ENCODE measurements around the gene RAB7A.

Gene RAB7A

GRCh38 chr3:128726023-128727016 lies at the start of gene RAB7A:
RAB7A (plus strand) TSS chr3:128726183; CDS start chr3:128795368, 69,185 bp downstream.
- peak; percentile 74 to 99 (median 96) for DNase-seq

GRCh38 chr3:128679338-128679737 lies 46.6 kb upstream of the RAB7A start:
- DNase-seq, result no peak

- DNase-seq, result peak; percentile 53 to 100 (median 97)
Measured at GRCh38 chr3:128680603-128681368, 45.2 kb upstream of the RAB7A start.

- peak in 1 of 56 donors; percentile 39 for DNase-seq
Measured at GRCh38 chr3:128681369-128681829, 44.6 kb upstream of the RAB7A start.

GRCh38 chr3:128683957-128684356 lies 42.0 kb upstream of the RAB7A start:
- DNase-seq, result no peak

DNA sequence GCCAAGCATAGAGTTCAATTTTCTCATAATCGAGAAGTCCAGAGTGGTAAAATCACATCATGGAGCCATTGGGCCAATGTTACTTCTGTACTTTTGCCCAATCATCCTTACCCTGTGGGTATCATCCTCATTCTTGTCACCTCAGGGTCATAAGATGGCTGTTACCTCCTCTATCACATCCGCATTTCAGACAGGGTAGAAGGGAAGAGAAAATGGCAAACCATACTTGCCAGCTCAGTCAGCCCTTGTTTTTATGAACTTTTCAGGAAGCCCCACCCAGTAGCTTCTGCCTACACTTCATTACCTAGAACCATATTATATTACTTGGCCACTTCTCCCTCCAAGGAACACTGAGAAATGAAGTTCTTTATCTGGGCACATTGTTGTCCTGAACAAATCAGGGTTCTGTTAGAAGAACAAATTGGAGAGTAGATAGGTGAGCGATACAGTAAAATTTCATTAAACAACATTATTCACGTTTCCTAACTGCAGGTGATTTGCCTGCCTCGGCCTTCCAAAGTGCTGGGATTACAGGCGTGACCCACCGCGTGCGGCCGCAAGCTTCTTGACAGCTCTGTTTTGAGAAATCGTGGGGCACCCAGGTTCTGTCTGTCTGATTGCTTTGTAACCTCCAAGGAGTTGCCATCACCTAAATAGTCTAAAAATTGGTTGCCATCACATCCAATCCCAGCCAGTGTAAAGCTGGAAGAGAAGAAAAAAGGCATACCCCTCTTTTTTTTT lies 40.8 kb upstream of the RAB7A start:
- DNase-seq, result no peak

GRCh38 chr3:128686465-128686864 lies 39.5 kb upstream of the RAB7A start:
- no peak for DNase-seq

DNA sequence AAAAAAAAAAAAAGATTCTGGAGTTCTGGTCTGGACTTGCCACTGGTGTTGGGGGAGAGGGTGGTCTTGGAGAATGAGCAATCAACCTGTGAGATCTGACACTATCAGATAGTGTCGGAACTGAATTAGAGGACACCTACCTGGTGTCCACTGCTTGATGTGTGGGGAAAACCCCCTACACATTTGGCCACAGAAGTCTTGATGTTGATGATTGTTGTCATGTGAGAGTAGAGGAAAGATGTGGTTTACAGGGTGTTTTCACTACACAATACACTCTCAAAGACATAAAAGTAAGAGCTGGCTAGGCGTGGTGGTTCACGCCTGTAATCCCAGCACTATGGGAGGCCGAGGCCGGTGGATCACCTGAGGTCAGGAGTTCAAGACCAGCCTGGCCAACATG lies 36.9 kb upstream of the RAB7A start:
- no peak for DNase-seq

DNA sequence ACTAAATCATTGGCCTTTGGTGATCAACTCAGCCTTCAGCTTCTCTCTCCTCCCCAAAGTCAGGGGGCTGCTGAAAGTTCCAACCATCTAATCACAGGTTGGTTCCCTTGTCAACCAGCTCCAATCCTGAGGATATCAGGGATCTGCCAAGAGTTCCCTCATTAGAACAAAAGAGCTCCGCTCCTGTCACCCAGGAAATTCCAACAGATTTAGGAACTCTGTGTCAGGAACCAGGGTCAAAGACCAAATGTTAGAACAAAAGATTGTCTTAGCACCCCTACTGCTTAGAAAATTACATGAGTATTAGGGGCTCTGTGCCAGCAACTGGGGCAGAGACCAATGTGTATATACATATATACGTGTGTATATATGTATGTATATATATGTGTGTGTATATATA lies 32.3 kb upstream of the RAB7A start:
- DNase-seq, result no peak

- DNase-seq, result no peak
Measured at GRCh38 chr3:128697341-128697740, 28.6 kb upstream of the RAB7A start.

- DNase-seq, result peak in 39 of 56 donors; percentile 2 to 63 (median 30)
Measured at GRCh38 chr3:128698211-128699047, 27.6 kb upstream of the RAB7A start.

GRCh38 chr3:128701342-128702212 lies 24.4 kb upstream of the RAB7A start:
- DNase-seq, result peak in 2 of 56 donors; percentile 4 to 9

GRCh38 chr3:128702391-128702790 lies 23.6 kb upstream of the RAB7A start:
- DNase-seq, result no peak

- DNase-seq, result no peak
Measured at GRCh38 chr3:128703561-128703960, 22.4 kb upstream of the RAB7A start.

DNA sequence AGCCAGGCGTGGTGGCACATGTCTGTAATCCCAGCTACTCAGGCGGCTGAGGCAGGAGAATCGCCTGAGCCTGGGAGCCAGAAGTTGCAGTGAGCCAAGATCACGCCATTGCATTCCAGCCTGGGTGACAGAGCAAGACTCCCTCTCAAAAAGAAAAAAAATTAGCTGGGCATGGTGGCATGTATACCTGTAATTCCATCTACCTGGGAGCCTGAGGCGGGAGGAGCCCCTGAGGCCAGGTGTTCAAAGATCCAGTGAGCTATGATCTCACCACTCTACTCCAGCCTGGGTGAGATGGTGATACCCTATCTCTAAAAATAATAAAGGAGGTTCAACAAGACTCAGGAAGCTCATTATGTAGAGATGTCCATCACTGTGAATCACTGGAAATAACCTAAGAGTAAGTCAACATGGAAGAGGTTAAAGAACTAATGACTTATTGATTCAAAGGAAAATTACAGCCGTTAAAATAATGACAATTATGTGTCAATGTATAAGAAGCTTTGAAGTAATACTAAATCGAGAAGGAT lies 19.8 kb upstream of the RAB7A start:
- DNase-seq, result no peak

- DNase-seq, result no peak
Measured at GRCh38 chr3:128707928-128708494, 18.0 kb upstream of the RAB7A start.

- no peak for DNase-seq
Measured at GRCh38 chr3:128709038-128709437, 16.9 kb upstream of the RAB7A start.

DNA sequence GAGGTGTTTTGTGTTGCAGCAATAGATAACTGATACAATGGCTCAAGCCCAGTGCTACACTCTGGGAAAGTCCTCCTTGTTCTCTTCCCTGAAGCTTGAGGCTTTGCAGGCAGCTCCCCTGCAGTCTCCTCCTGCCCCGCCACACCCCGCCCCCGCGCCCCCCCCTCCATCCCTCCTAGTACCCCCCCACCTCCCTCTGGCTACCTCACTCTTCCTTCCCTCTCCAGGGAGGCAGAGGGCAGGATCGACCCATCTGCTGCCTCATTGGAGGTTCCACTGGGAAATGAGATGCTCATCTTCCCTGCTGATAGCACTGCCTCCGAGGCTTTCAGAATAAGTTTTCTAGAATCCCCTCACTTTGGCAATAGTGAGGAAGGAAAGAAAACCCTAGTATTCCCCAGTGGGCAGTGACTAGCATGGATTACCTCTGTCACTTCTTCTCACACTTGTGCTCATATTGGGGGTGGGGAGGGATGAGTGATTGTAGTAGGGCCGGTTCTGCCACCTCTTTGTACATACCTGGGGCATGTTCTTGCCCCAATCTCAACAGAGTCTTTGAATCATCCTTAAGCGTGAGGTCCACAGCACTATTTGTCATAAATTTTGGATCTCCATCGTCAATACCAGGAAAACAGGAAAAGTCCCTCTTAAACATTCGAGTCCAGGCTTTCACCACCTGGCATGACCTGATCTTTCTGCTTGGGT lies 16.3 kb upstream of the RAB7A start:
- no peak for DNase-seq

All from nucleus accumbens (tissue), 56 donors.